IMR-90 (cell line): ENCODE results near the gene R3HDM2. TPM values are rescaled to one million over a fixed set of nuclear protein-coding genes. Genes with fewer than 3 reads are reported as not detected.

Source experiments
- ATAC-seq: fragments of 200-7000 bp; cut with Tn5 transposase; 2 replicates; pipeline ENCODE4 v1.9.1; 2020; ENCODE audit warnings: low read depth, mild to moderate bottlenecking, moderate library complexity
- BruUV-seq: library from RNA; stranded (reverse); fragments of 400-500 nt; replicated peaks from 2 replicates; lab custom pipeline; 2021; lab: Mats Ljungman, UMichigan
- CTCF ChIA-PET: fragments of 300-600 bp; formaldehyde crosslinking; extraction: SDS; loops from one replicate; lab custom pipeline; 2021; ENCODE audit warnings: antibody characterized with exemption; lab: Yijun Ruan, JAX
- POLR2A ChIA-PET: fragments of 300-600 bp; sonication (Branson Sonifier 250); formaldehyde crosslinking; loops from one replicate; lab custom pipeline; 2022; ENCODE audit warnings: antibody characterized with exemption; ENCODE audit not compliant: unreplicated experiment; lab: Charles Lee
- DNase-seq: peaks from one replicate; pipeline ENCODE4 v3.0.0; 2013
- H2AFZ ChIP-seq: replicated peaks from 2 replicates; pipeline ENCODE3; 2013; ENCODE audit warnings: low read length, mild to moderate bottlenecking; ENCODE audit not compliant: poor library complexity
- H2AK5ac ChIP-seq: 2 replicates; pipeline ENCODE4 v1.6.1; 2013; ENCODE audit warnings: low read depth, low read length, inconsistent platforms
- H2AK9ac ChIP-seq: replicated peaks from 2 replicates; pipeline ENCODE3; 2013; ENCODE audit warnings: mild to moderate bottlenecking, low read depth, low read length, moderate library complexity; ENCODE audit not compliant: poor library complexity
- H2BK120ac ChIP-seq: 2 replicates; pipeline ENCODE4 v1.6.1; 2013; ENCODE audit warnings: low read depth, low read length, inconsistent platforms
- H2BK15ac ChIP-seq: 3 replicates; pipeline ENCODE4 v1.6.1; 2013; ENCODE audit warnings: low read depth, low read length, inconsistent platforms
- H2BK20ac ChIP-seq: 2 replicates; pipeline ENCODE4 v1.6.1; 2013; ENCODE audit warnings: low read depth, mild to moderate bottlenecking, inconsistent platforms, low read length, moderate library complexity
- H2BK5ac ChIP-seq: 2 replicates; pipeline ENCODE4 v1.6.1; 2013; ENCODE audit warnings: mild to moderate bottlenecking, low read depth, low read length, inconsistent platforms; ENCODE audit not compliant: poor library complexity, severe bottlenecking
- H3K14ac ChIP-seq: replicated peaks from 2 replicates; pipeline ENCODE4 v1.6.1; 2013; ENCODE audit warnings: low read depth, low read length, inconsistent platforms
- H3K18ac ChIP-seq: 2 replicates; pipeline ENCODE4 v1.6.1; 2013; ENCODE audit warnings: low read depth, low read length, control low read depth
- H3K23ac ChIP-seq: 2 replicates; pipeline ENCODE4 v1.6.1; 2013; ENCODE audit warnings: low read depth, low read length, inconsistent platforms
- H3K27ac ChIP-seq: 2 replicates; pipeline ENCODE4 v1.5.1; 2013; ENCODE audit warnings: mild to moderate bottlenecking, control low read depth, low read length; ENCODE audit not compliant: insufficient read depth
- H3K27me3 ChIP-seq: 2 replicates; pipeline ENCODE4 v1.6.1; 2013; ENCODE audit warnings: low read length; ENCODE audit not compliant: control insufficient read depth, insufficient read depth
- H3K36me3 ChIP-seq: 2 replicates; pipeline ENCODE4 v1.6.1; 2013; ENCODE audit warnings: low read length, mixed read lengths; ENCODE audit not compliant: control insufficient read depth, insufficient read depth
- H3K4ac ChIP-seq: 2 replicates; pipeline ENCODE4 v1.6.1; 2013; ENCODE audit warnings: low read depth, low read length, inconsistent platforms
- H3K4me1 ChIP-seq: 2 replicates; pipeline ENCODE4 v1.6.1; 2013; ENCODE audit warnings: low read length, mixed read lengths; ENCODE audit not compliant: control insufficient read depth, insufficient read depth
- H3K4me2 ChIP-seq: 2 replicates; pipeline ENCODE4 v1.6.1; 2013; ENCODE audit warnings: low read depth, mild to moderate bottlenecking, control low read depth, low read length, moderate library complexity
- H3K4me3 ChIP-seq: 2 replicates; pipeline ENCODE4 v1.5.1; 2013; ENCODE audit warnings: low read depth, mild to moderate bottlenecking, control low read depth, low read length, moderate library complexity; ENCODE audit not compliant: insufficient read depth
- H3K56ac ChIP-seq: 2 replicates; pipeline ENCODE4 v1.6.1; 2013; ENCODE audit warnings: low read length, inconsistent platforms; ENCODE audit not compliant: insufficient read depth; ENCODE audit errors: extremely low read depth
- H3K79me1 ChIP-seq, 2 experiments: 2 replicates each; pipeline ENCODE4 v1.6.1; 2013; ENCODE audit warnings: low read length in 2 of 2, inconsistent platforms in 1 of 2, low read depth in 1 of 2
- H3K9ac ChIP-seq: 2 replicates; pipeline ENCODE4 v1.6.1; 2013; ENCODE audit warnings: low read depth, low read length, control low read depth
- H3K9me1 ChIP-seq: 2 replicates; pipeline ENCODE4 v1.6.1; 2013; ENCODE audit warnings: low read length, inconsistent platforms; ENCODE audit not compliant: insufficient read depth
- H3K9me3 ChIP-seq: 2 replicates; pipeline ENCODE4 v1.6.1; 2013; ENCODE audit warnings: low read length; ENCODE audit not compliant: control insufficient read depth, insufficient read depth
- H4K20me1 ChIP-seq: 2 replicates; pipeline ENCODE4 v1.6.1; 2013; ENCODE audit warnings: low read length, inconsistent platforms; ENCODE audit not compliant: insufficient read depth
- H4K5ac ChIP-seq: 2 replicates; pipeline ENCODE4 v1.6.1; 2013; ENCODE audit warnings: mild to moderate bottlenecking, low read depth, low read length, control low read depth
- H4K8ac ChIP-seq, 2 experiments: 2 replicates each; pipeline ENCODE4 v1.6.1; 2013; ENCODE audit warnings: low read depth in 2 of 2, low read length in 2 of 2, control low read depth in 1 of 2, inconsistent platforms in 1 of 2
- H4K91ac ChIP-seq: 2 replicates; pipeline ENCODE4 v1.6.1; 2013; ENCODE audit warnings: low read depth, low read length, inconsistent platforms; ENCODE audit not compliant: insufficient read depth
- CHD1 ChIP-seq: IDR thresholded peaks from 2 replicates; pipeline ENCODE4 v1.6.1; 2012; ENCODE audit warnings: low read depth, low read length, improper control_type of control experiment
- FOS ChIP-seq: fragments of 150-350 bp; IDR thresholded peaks from 2 replicates; pipeline ENCODE4 v1.6.1; 2016; ENCODE audit warnings: low read depth, low read length
- SMC3 ChIP-seq: fragments of 150-350 bp; IDR thresholded peaks from 2 replicates; pipeline ENCODE4 v1.6.1; 2016; ENCODE audit warnings: low read depth, mild to moderate bottlenecking, antibody characterized with exemption, low read length, moderate library complexity
- WGBS, 2 experiments: methylation state at CpG; one replicate each; pipeline versions ENCODE4 v1.1.5 to v1.1.7; 2013; ENCODE audit warnings: missing lambda C conversion rate in 2 of 2; ENCODE audit not compliant: insufficient read length in 1 of 2; ENCODE audit errors: extremely low coverage in 2 of 2; 5-methylcytosine and 5-hydroxymethylcytosine counted together
- dilution Hi-C: fragments of 300-500 bp; cut with HindIII; formaldehyde crosslinking; loops from one replicate; pipeline ENCODE4 v1.14.3; 2018; ENCODE audit warnings: low sequenced_read_pairs; ENCODE audit not compliant: unreplicated experiment
- in situ Hi-C: fragments of 300-500 bp; cut with MboI; formaldehyde crosslinking; loops from 3 replicates; pipeline ENCODE4 v1.14.3; 2019; ENCODE audit warnings: low sequenced_read_pairs, inconsistent platforms, mixed read lengths
- intact Hi-C: fragments of 100-400 bp; cut with micrococcal nuclease; formaldehyde crosslinking; loops from 2 replicates; pipeline ENCODE4 v1.10.0; 2022
- polyA plus RNA-seq, 3 experiments: library from polyadenylated mRNA; depleted of rRNA; stranded (reverse); fragments of >200 nt; gene quantifications; 2 replicates each; pipeline ENCODE4 v1.2.3, GENCODE V29; 2012; ENCODE audit warnings: low replicate concordance in 1 of 3
- total RNA-seq: library from RNA; depleted of rRNA; stranded (reverse); fragments of >200 nt; gene quantifications from 2 replicates; pipeline ENCODE4 v1.2.3, GENCODE V29; 2012

R3HDM2 gene
- total and polyA plus RNA-seq, 2 of the 4 experiments (the other 2 are of a cell fraction): 7.5 to 28.4 TPM

- Histone ChIP-seq H3K4ac (no peak overlapping the region), H3K23ac (no peak overlapping the region), H3K4me3 (no peak overlapping the region), H4K8ac (no peak overlapping the region), H4K91ac (no peak overlapping the region), H4K5ac (no peak overlapping the region), H3K9ac (no peak overlapping the region), H3K27ac (no peak overlapping the region), H2AK5ac (no peak overlapping the region), H3K79me1 (no peaks in the 10 kb centered on the region), H3K27me3 (no peaks in the 10 kb centered on the region), H3K4me1 (no peaks in the 10 kb centered on the region), H3K14ac (no peak overlapping the region), H3K18ac (no peak overlapping the region), H4K20me1 (no peaks in the 10 kb centered on the region), H2AK9ac (no peak overlapping the region), H2BK120ac (no peak overlapping the region), H2BK20ac (no peak overlapping the region), H3K4me2 (no peak overlapping the region), H3K36me3 (no peaks in the 10 kb centered on the region), H3K9me3 (no peaks in the 10 kb centered on the region), H3K9me1 (no peaks in the 10 kb centered on the region), H2AFZ (no peak overlapping the region), H3K56ac (no peak overlapping the region), H2BK5ac (no peak overlapping the region), H2BK15ac (no peak overlapping the region)
- no peak for ATAC-seq
- no CpG with 5 or more reads among the region's 4 CpGs for WGBS, 2 experiments
- BruUV-seq: no TSS peak
- DNase-seq: no peak
- in situ Hi-C loops (no loop called here), intact Hi-C loops (no loop called here), dilution Hi-C loops (no loop called here)
- TF ChIP-seq SMC3: no peak
- no peak for TF ChIP-seq FOS
- no peak for TF ChIP-seq CHD1
- CTCF ChIA-PET: no interaction called here
- POLR2A ChIA-PET: no interaction called here
These were observed 9.0 kb upstream of the R3HDM2 start for GRCh38 chr12:57439762-57440266.
